Muscle layer of colon (tissue), 2 donors: ENCODE data around the gene RTP1.
"Not testable (repeated sequence)": the region's sequence is repeated elsewhere in the genome, so short reads cannot be mapped to it uniquely, and the experiment has no call there.

Experiments used
- H3K27ac ChIP-seq: one replicate; pipeline ENCODE4 v1.7.0; 2013; ENCODE audit warnings: low read depth, mild to moderate bottlenecking, low read length, moderate library complexity
- H3K27me3 ChIP-seq, 2 donors: one replicate each; pipeline ENCODE4 v1.7.0; 2013; ENCODE audit warnings: low read length in 2 of 2, mild to moderate bottlenecking in 2 of 2; ENCODE audit not compliant: insufficient read depth in 2 of 2, control insufficient read depth in 1 of 2
- H3K36me3 ChIP-seq: one replicate; pipeline ENCODE4 v1.7.0; 2013; ENCODE audit warnings: mild to moderate bottlenecking, low read length; ENCODE audit not compliant: insufficient read depth
- H3K4me1 ChIP-seq: one replicate; pipeline ENCODE4 v1.7.0; 2013; ENCODE audit warnings: mild to moderate bottlenecking, low read length; ENCODE audit not compliant: insufficient read depth
- H3K4me3 ChIP-seq, 2 donors: one replicate each; pipeline ENCODE4 v1.7.0; 2013; ENCODE audit warnings: low read length in 2 of 2, low read depth in 1 of 2, mild to moderate bottlenecking in 1 of 2, moderate library complexity in 1 of 2
- H3K9ac ChIP-seq: one replicate; pipeline ENCODE4 v1.7.0; 2013; ENCODE audit warnings: low read length
- H3K9me3 ChIP-seq: one replicate; pipeline ENCODE4 v1.7.0; 2013; ENCODE audit warnings: mild to moderate bottlenecking, low read length
- donor health status: abdominal sarcoma.
- donor health status: Adenocarcinoma of cecum.

Gene RTP1

DNA sequence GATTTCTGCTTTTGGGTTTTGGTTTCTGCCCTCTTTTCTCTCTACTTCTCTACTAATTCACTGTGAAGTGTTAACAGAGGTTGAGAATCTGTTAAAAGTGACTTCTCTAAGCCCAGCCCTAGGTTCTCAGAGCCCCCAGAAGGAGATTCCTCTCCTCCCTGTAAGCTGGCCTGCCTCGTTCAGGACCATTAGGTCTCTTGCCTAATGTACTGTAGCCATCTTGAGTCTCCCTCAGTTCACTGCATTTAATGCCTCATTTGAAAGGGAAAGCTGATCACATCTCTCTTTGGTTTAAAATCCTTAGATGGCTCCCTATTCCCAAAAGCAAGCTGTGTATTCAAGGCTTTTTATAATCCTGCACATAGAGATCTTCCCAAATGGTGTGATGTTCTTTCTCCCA, 16.3 kb downstream of the RTP1 start:
- H3K27me3 ChIP-seq, result no peaks in the 10 kb centered on the region
- no peak overlapping the region for H3K4me3 ChIP-seq
- no peaks in the 10 kb centered on the region for H3K9me3 ChIP-seq
- peaks cover 35% of the 10 kb centered on the region for H3K4me1 ChIP-seq
- H3K36me3 ChIP-seq, result no peaks in the 10 kb centered on the region
- no peak overlapping the region for H3K27ac ChIP-seq
- no peak overlapping the region for H3K9ac ChIP-seq

- H3K27ac ChIP-seq, result no peak overlapping the region
- no peaks in the 10 kb centered on the region for H3K27me3 ChIP-seq
- no peak overlapping the region for H3K9ac ChIP-seq
- H3K4me3 ChIP-seq, result no peak overlapping the region
- peaks cover 22% of the 10 kb centered on the region for H3K4me1 ChIP-seq
- no peaks in the 10 kb centered on the region for H3K36me3 ChIP-seq
- no peaks in the 10 kb centered on the region for H3K9me3 ChIP-seq
Measured at GRCh38 chr3:187215460-187215859, 18.2 kb downstream of the RTP1 start.

- no peaks in the 10 kb centered on the region for H3K27me3 ChIP-seq
- H3K27ac ChIP-seq, result no peak overlapping the region
- H3K9me3 ChIP-seq, result no peaks in the 10 kb centered on the region
- H3K4me3 ChIP-seq, result no peak overlapping the region
- peaks cover 10% of the 10 kb centered on the region for H3K4me1 ChIP-seq
- no peak overlapping the region for H3K9ac ChIP-seq
- H3K36me3 ChIP-seq, result no peaks in the 10 kb centered on the region
Measured at GRCh38 chr3:187222801-187223200, 25.5 kb downstream of the RTP1 start.

- Histone ChIP-seq H3K4me1 (peaks cover 15% of the 10 kb centered on the region), H3K9me3 (no peaks in the 10 kb centered on the region), H3K4me3 (no peak overlapping the region), H3K27me3 (no peaks in the 10 kb centered on the region), H3K27ac (no peak overlapping the region), H3K36me3 (no peaks in the 10 kb centered on the region), H3K9ac (no peak overlapping the region)
Measured at GRCh38 chr3:187223799-187224198, 26.5 kb downstream of the RTP1 start.

DNA sequence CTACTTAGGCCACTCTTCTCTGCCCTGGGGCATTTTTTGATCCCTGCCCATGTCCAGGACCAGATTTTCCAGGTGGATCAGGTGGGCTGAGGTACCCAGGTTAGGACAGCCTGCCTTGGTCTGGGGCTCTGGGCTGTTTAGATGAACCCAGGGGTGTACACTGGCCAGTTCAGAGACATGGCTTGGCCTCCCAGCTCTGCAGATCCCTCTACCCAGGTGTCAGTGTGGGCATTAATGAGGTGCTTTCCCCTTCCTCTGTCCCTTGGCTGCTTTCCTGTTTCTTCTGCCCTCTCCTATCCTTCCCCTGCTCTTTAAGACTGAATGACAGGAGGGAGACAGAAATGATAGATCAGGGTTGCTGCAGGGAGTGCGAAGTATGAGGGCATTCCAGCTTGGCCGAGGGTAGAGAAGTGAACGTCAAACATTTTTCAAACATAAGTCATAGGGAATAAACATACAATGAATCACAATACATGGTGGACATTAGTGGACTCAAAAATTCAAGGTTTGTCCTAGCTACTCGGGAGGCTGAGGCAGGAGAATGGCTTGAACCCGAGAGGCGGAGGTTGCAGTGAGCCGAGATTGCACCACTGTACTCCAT, 30.5 kb downstream of the RTP1 start:
- Histone ChIP-seq H3K4me3 (no peak overlapping the region), H3K36me3 (no peaks in the 10 kb centered on the region), H3K9me3 (no peaks in the 10 kb centered on the region), H3K27ac (no peak overlapping the region), H3K27me3 (no peaks in the 10 kb centered on the region), H3K4me1 (peaks cover 11% of the 10 kb centered on the region), H3K9ac (no peak overlapping the region)

DNA sequence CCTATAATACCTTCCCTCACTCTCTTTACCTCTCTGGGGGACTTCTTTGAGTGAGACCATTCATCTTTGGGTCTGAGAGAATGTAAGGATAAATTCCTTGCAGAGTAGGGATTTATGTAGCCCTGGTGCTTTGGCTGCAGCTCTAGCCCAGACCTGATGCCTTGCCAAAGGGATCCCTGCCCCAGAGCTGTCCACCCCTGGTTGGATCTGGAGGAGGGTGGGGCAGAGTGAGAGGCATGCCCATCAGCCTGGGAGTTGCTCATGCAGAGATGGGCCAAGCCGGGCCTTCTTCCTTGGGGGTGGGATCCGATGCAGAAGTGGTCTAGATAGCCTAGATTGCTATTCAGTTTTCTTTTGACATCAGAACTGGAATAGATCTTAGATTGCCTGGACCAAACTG, 31.5 kb downstream of the RTP1 start:
- Histone ChIP-seq H3K36me3 (no peaks in the 10 kb centered on the region), H3K9ac (no peak overlapping the region)

GRCh38 chr3:187230011-187230410, 32.7 kb downstream of the RTP1 start:
- Histone ChIP-seq H3K9ac (no peak overlapping the region), H3K4me3 (no peak overlapping the region), H3K36me3 (peaks cover under 1% of the 10 kb centered on the region), H3K27ac (no peak overlapping the region), H3K27me3 (no peaks in the 10 kb centered on the region), H3K9me3 (no peaks in the 10 kb centered on the region), H3K4me1 (peaks cover 11% of the 10 kb centered on the region)

More for the DNA sequence above, 31.5 kb downstream of the RTP1 start:
- no peak overlapping the region for H3K27ac ChIP-seq
- H3K9me3 ChIP-seq, result no peaks in the 10 kb centered on the region
- H3K4me3 ChIP-seq, result no peak overlapping the region
- H3K27me3 ChIP-seq, result no peaks in the 10 kb centered on the region
- peaks cover 11% of the 10 kb centered on the region for H3K4me1 ChIP-seq

DNA sequence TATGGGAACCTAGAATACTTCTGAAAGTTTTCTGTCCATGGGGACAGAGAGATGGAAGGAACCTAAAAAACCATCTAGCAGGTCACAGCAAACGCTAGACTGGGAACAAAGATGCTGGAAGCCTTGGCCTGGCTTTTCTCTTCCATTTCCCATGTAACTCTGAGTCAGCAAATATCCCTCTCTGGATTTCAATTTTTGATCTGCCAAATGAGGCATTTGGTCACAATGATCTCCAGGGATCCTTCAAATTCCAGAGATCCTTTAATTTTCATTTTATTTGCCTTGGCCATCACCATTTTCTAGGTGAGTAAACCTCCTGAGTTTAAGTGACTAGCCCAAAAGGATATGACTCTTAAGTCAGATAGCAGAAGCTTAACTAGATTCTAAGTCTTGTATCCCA, 39.7 kb downstream of the RTP1 start:
- H3K9me3 ChIP-seq, result no peaks in the 10 kb centered on the region
- H3K27me3 ChIP-seq, result no peaks in the 10 kb centered on the region
- peaks cover 18% of the 10 kb centered on the region for H3K36me3 ChIP-seq
- H3K4me3 ChIP-seq, result no peak overlapping the region
- H3K9ac ChIP-seq, result no peak overlapping the region
- no peak overlapping the region for H3K27ac ChIP-seq
- H3K4me1 ChIP-seq, result no peaks in the 10 kb centered on the region

GRCh38 chr3:187237741-187238140, 40.5 kb downstream of the RTP1 start:
- Histone ChIP-seq H3K27me3 (no peaks in the 10 kb centered on the region), H3K9me3 (no peaks in the 10 kb centered on the region), H3K4me1 (no peaks in the 10 kb centered on the region), H3K9ac (no peak overlapping the region), H3K27ac (no peak overlapping the region), H3K36me3 (peaks cover 20% of the 10 kb centered on the region), H3K4me3 (no peak overlapping the region)

GRCh38 chr3:187238239-187238638, 41.0 kb downstream of the RTP1 start:
- H3K4me1 ChIP-seq, result no peaks in the 10 kb centered on the region
- no peak overlapping the region for H3K9ac ChIP-seq
- no peak overlapping the region for H3K27ac ChIP-seq

GRCh38 chr3:187238835-187239234, 41.5 kb downstream of the RTP1 start:
- H3K27ac ChIP-seq, H3K4me3 ChIP-seq, H3K9ac ChIP-seq, H3K4me1 ChIP-seq, H3K9me3 ChIP-seq, H3K27me3 ChIP-seq: not testable (repeated sequence)
- H3K36me3 ChIP-seq, result peaks cover 22% of the 10 kb centered on the region

More at GRCh38 chr3:187238239-187238638, 41.0 kb downstream of the RTP1 start:
- no peaks in the 10 kb centered on the region for H3K9me3 ChIP-seq
- H3K4me3 ChIP-seq, result no peak overlapping the region
- no peaks in the 10 kb centered on the region for H3K27me3 ChIP-seq
- H3K36me3 ChIP-seq, result peaks cover 22% of the 10 kb centered on the region

DNA sequence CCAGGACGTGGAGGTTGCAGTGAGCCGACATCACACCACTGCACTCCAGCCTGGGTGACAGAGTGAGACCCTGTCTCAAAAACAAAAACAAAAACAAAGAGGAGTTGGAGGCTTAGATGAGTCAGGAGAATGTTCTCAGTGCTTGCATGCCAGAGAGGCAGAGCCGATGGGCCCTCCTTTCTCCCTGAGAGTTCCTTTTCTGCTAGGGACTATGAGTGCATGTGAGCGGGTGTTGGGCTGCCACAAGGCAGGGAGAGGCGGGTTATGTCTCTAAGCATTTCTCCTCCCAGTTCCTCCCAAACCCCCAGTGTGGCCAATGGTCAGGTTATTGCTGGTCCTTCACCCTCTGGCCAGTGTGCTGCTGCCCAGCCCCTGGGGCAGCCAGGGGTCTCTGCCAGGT, 45.1 kb downstream of the RTP1 start:
- H3K9me3 ChIP-seq, result no peaks in the 10 kb centered on the region
- peaks cover 12% of the 10 kb centered on the region for H3K36me3 ChIP-seq
- no peak overlapping the region for H3K27ac ChIP-seq
- H3K4me1 ChIP-seq, result no peaks in the 10 kb centered on the region
- H3K9ac ChIP-seq, result no peak overlapping the region
- no peaks in the 10 kb centered on the region for H3K27me3 ChIP-seq
- H3K4me3 ChIP-seq, result no peak overlapping the region
